Measurements from ENCODE around the gene CCDC117.
"Not testable (repeated sequence)": the region's sequence is repeated elsewhere in the genome, so short reads cannot be mapped to it uniquely, and the experiment has no call there.

CCDC117 gene

DNA sequence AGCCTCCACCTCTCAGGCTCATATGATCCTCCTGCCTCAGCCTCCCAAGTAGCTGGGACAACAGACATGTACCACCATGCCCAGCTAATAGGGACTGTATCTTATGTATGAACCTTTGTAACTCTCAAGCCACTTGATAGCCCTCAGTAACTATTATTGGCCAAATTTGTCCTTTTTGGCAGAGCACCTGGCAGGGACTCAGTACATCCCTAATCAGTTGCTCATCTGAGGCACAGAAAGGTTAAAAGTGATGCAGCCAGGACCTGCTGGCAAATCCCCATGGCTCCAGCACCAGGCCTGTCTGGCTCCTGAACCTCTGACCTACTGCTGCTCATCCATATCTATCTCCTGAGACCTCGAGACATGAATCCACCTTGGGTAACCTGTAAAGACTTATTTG, 49.0 kb downstream of the CCDC117 start:
- DNase-seq (ENCODE audit: low read depth, low spot score): no peak
- in situ Hi-C loops (cut with HindIII; ENCODE audit: low sequenced_read_pairs): no loop called here
- H3K4me3 ChIP-seq (ENCODE audit: low read depth, low read length): no peak overlapping the region
- TF ChIP-seq, protein P1, sequence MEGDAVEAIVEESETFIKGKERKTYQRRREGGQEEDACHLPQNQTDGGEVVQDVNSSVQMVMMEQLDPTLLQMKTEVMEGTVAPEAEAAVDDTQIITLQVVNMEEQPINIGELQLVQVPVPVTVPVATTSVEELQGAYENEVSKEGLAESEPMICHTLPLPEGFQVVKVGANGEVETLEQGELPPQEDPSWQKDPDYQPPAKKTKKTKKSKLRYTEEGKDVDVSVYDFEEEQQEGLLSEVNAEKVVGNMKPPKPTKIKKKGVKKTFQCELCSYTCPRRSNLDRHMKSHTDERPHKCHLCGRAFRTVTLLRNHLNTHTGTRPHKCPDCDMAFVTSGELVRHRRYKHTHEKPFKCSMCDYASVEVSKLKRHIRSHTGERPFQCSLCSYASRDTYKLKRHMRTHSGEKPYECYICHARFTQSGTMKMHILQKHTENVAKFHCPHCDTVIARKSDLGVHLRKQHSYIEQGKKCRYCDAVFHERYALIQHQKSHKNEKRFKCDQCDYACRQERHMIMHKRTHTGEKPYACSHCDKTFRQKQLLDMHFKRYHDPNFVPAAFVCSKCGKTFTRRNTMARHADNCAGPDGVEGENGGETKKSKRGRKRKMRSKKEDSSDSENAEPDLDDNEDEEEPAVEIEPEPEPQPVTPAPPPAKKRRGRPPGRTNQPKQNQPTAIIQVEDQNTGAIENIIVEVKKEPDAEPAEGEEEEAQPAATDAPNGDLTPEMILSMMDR (IDR thresholded peaks at IDR 0.05; ENCODE audit: low read depth, low read length): no peak

- no peak overlapping the region for H3K4me3 ChIP-seq (ENCODE audit: low read depth, low read length)
- no peak for DNase-seq (ENCODE audit: low read depth, low spot score)
- TF ChIP-seq, protein P1 (IDR thresholded peaks at IDR 0.05; ENCODE audit: low read depth, low read length): no peak
- in situ Hi-C loops (cut with HindIII; ENCODE audit: low sequenced_read_pairs): no loop called here
Measured at GRCh38 chr22:28822930-28823551, 50.5 kb downstream of the CCDC117 start.

GRCh38 chr22:28824455-28824854, 52.0 kb downstream of the CCDC117 start:
- in situ Hi-C loops (cut with HindIII; ENCODE audit: low sequenced_read_pairs); H3K4me3 ChIP-seq (ENCODE audit: low read depth, low read length); DNase-seq (ENCODE audit: low read depth, low spot score): not testable (repeated sequence)

DNA sequence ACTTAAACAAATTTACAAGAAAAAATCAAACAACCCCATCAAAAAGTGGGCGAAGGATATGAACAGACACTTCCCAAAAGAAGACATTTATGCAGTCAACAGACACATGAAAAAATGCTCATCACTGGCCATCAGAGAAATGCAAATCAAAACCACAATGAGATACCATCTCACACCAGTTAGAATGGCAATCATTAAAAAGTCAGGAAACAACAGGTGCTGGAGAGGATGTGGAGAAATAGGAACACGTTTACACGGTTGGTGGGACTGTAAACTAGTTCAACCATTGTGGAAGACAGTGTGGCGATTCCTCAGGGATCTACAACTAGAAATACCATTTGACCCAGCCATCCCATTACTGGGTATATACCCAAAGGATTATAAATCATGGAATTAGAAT, 53.9 kb downstream of the CCDC117 start:
- H3K4me3 ChIP-seq (ENCODE audit: low read depth, low read length); DNase-seq (ENCODE audit: low read depth, low spot score); in situ Hi-C loops (cut with HindIII; ENCODE audit: low sequenced_read_pairs): not testable (repeated sequence)

- in situ Hi-C loops (cut with HindIII; ENCODE audit: low sequenced_read_pairs): no loop called here
- H3K4me3 ChIP-seq (ENCODE audit: low read depth, low read length): no peak overlapping the region
Measured at GRCh38 chr22:28826921-28827320, 54.4 kb downstream of the CCDC117 start.

DNA sequence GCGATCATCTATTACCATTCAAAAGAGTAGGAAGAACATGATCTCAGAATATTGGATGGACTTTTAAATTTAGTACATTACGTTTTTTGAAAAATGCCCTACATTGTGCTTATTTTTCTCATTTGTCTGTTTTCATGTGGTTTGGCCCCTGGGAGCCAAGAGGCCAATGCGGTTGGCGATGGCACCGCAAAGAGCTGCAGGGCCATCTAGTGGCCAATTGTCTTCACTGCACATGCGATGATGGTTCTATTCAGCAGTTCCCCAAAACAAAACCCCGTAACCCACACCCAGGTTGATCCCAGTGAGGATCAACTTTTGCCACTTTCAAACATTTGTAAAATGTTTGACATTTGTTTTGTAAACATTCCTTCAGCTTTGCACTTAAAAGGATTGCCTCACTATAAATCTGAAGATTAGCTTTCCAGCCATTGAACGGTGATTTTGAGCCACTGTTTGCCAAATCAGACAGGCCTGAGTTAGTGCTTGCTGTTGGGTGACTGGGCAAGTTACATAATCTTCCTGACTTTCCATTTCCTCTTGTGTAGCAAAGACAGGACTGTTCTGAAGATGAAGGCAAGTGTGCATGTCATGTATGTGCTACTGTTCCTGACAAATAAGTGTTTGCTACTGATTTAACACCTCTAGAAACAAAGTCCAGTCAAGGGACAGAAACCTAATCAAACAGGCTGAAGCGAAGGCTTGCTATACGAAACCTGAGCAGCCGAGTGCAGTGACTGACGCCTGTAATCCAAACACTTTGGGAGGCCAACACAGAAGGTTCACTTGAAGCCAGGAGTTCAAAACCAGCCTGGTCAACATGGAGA, 57.1 kb downstream of the CCDC117 start:
- DNase-seq (ENCODE audit: low read depth, low spot score): peak; percentile 70
- in situ Hi-C loops (cut with HindIII; ENCODE audit: low sequenced_read_pairs): no loop called here
- H3K4me3 ChIP-seq (ENCODE audit: low read depth, low read length): no peak overlapping the region
- TF ChIP-seq, protein P1 (IDR thresholded peaks at IDR 0.05; ENCODE audit: low read depth, low read length): peak; percentile 96

More at GRCh38 chr22:28826921-28827320, 54.4 kb downstream of the CCDC117 start:
- TF ChIP-seq, protein P1 (IDR thresholded peaks at IDR 0.05; ENCODE audit: low read depth, low read length): no peak
- no peak for DNase-seq (ENCODE audit: low read depth, low spot score)

DNA sequence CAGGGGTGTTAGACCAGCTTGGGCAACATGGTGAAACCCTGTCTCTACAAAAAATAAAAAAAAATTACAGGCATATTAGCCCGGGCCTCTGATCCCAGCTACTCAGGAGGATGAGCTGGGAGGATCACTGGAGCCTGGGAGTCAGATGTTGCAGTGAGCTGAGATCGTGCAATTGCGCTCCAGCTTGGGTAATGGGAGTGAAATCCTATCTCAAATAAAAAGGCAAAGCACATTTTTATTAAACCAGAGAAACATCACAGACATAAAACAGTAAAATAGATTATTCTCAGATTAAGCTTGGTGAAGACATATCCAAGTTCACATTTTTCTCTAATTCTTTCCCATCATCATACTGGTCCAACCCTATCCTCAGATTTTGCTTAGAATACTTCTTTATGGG, 57.9 kb downstream of the CCDC117 start:
- in situ Hi-C loops (cut with HindIII; ENCODE audit: low sequenced_read_pairs): no loop called here
- TF ChIP-seq, protein P1 (IDR thresholded peaks at IDR 0.05; ENCODE audit: low read depth, low read length): no peak
- DNase-seq (ENCODE audit: low read depth, low spot score): no peak
- H3K4me3 ChIP-seq (ENCODE audit: low read depth, low read length): no peak overlapping the region
